Kasumi-1 (cell line): ENCODE results near the gene TNRC6A.
"Not testable (repeated sequence)": the region's sequence is repeated elsewhere in the genome, so short reads cannot be mapped to it uniquely, and the experiment has no call there.

Source experiments
- DNase-seq, 2 experiments: peaks; one replicate each; lab custom pipeline; 2025; lab: John Stamatoyannopoulos, UW

Gene TNRC6A

GRCh38 chr16:24845726-24846547 is 116.5 kb downstream of the TNRC6A start, which contains the start of gene SLC5A11:
Gene SLC5A11, plus strand, starts transcription at chr16:24845963. Its CDS starts 12,681 bp downstream, at chr16:24858644.
- no peak for DNase-seq

GRCh38 chr16:24846548-24847357 is 117.3 kb downstream of the TNRC6A start:
- DNase-seq, result no peak

GRCh38 chr16:24847358-24847664 is 117.9 kb downstream of the TNRC6A start:
- DNase-seq, result no peak

GRCh38 chr16:24848065-24848464 is 118.6 kb downstream of the TNRC6A start:
- DNase-seq, result no peak

GRCh38 chr16:24849641-24850040 is 120.2 kb downstream of the TNRC6A start:
- DNase-seq, result no peak

GRCh38 chr16:24850289-24850938 is 121.0 kb downstream of the TNRC6A start:
- no peak for DNase-seq

GRCh38 chr16:24851700-24852099 is 122.2 kb downstream of the TNRC6A start:
- no peak for DNase-seq

- DNase-seq, result no peak
These were observed 122.8 kb downstream of the TNRC6A start for GRCh38 chr16:24852281-24852721.

GRCh38 chr16:24853169-24853824 is 123.8 kb downstream of the TNRC6A start:
- DNase-seq, result no peak

GRCh38 chr16:24853830-24854229 is 124.4 kb downstream of the TNRC6A start:
- no peak for DNase-seq

GRCh38 chr16:24854607-24855171 is 125.2 kb downstream of the TNRC6A start:
- no peak for DNase-seq

- DNase-seq, result no peak
These were observed 126.2 kb downstream of the TNRC6A start for GRCh38 chr16:24855678-24856077.

- DNase-seq, result not testable (repeated sequence)
These were observed 127.4 kb downstream of the TNRC6A start for GRCh38 chr16:24856871-24857270.

- peak; percentile 20 to 33 for DNase-seq
These were observed 129.0 kb downstream of the TNRC6A start for GRCh38 chr16:24858219-24859041.

GRCh38 chr16:24861461-24861860 is 132.0 kb downstream of the TNRC6A start:
- DNase-seq, result no peak

GRCh38 chr16:24863582-24864437 is 134.4 kb downstream of the TNRC6A start:
- DNase-seq, result no peak

- DNase-seq, result no peak
These were observed 139.6 kb downstream of the TNRC6A start for GRCh38 chr16:24869033-24869432.

GRCh38 chr16:24871891-24872290 is 142.4 kb downstream of the TNRC6A start:
- no peak for DNase-seq

GRCh38 chr16:24873028-24873427 is 143.6 kb downstream of the TNRC6A start:
- DNase-seq, result no peak

- no peak for DNase-seq
These were observed 146.0 kb downstream of the TNRC6A start for GRCh38 chr16:24875466-24875865.
